D721Med (cell line): ENCODE results near the gene CLEC5A.
"Not testable (repeated sequence)": the region's sequence is repeated elsewhere in the genome, so short reads cannot be mapped to it uniquely, and the experiment has no call there.

ENCODE experiments used
- DNase-seq: peaks from one replicate; pipeline ENCODE4 v3.0.0; 2011; ENCODE audit warnings: low spot score; ENCODE audit not compliant: insufficient read length
- FAIRE-seq: peaks from 2 replicates; lab custom pipeline; 2011; peaks lifted over from hg19 to GRCh38; lab: Jason Lieb, UNC
- TF ChIP-seq, protein P1 (sequence below): IDR thresholded peaks from 2 replicates; pipeline ENCODE4 v1.5.1; 2012; ENCODE audit warnings: mild to moderate bottlenecking, control low read depth; ENCODE audit not compliant: insufficient read depth; ENCODE audit errors: missing control alignments

Gene CLEC5A

DNA sequence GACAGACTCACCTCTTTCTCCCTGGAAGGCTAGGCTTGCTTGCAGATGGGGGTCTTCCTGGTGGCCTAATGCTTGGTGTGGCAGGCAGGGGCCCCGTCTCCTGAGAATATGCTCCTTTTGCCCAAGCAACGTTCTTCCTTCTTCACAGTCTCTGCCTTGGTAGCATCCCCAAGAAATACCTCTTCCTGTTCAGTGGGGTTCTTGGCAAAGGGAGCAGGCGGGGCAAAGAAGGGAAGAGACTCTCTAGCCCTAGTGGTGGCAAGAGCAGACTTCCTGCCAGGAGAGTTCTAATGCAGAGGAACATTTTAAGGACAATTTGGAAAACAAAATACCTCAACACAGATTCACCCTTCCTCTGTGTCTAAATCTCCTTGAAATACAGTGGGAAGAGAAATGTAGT is at the start of gene CLEC5A:
Gene CLEC5A (minus strand): TSS at position 179 of the 400 bp plus-strand sequence. CDS start 682 bp downstream, outside the sequence.
- no peak for DNase-seq
- FAIRE-seq: no peak
- TF ChIP-seq, protein P1, sequence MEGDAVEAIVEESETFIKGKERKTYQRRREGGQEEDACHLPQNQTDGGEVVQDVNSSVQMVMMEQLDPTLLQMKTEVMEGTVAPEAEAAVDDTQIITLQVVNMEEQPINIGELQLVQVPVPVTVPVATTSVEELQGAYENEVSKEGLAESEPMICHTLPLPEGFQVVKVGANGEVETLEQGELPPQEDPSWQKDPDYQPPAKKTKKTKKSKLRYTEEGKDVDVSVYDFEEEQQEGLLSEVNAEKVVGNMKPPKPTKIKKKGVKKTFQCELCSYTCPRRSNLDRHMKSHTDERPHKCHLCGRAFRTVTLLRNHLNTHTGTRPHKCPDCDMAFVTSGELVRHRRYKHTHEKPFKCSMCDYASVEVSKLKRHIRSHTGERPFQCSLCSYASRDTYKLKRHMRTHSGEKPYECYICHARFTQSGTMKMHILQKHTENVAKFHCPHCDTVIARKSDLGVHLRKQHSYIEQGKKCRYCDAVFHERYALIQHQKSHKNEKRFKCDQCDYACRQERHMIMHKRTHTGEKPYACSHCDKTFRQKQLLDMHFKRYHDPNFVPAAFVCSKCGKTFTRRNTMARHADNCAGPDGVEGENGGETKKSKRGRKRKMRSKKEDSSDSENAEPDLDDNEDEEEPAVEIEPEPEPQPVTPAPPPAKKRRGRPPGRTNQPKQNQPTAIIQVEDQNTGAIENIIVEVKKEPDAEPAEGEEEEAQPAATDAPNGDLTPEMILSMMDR: no peak

DNA sequence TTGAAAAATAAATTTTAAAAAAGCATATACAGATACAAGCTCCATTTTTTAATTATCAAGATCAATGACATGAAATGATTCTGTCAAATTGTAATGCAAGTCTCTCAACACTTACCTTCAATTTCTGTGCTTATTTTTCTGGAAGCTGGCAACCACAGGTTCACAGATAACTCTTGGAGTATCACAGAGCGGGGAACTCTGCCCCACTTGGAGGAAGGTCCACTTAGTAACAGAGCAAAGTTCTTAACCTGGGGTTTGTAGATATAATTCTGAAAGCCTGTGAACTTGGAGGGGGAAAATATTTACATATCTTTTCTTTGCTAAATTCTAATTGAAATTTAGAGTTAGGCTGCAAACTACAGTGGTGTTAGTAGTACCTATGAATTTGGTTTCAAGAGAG is 46.6 kb upstream of the CLEC5A start:
- no peak for DNase-seq
- TF ChIP-seq, protein P1: no peak
- no peak for FAIRE-seq

DNA sequence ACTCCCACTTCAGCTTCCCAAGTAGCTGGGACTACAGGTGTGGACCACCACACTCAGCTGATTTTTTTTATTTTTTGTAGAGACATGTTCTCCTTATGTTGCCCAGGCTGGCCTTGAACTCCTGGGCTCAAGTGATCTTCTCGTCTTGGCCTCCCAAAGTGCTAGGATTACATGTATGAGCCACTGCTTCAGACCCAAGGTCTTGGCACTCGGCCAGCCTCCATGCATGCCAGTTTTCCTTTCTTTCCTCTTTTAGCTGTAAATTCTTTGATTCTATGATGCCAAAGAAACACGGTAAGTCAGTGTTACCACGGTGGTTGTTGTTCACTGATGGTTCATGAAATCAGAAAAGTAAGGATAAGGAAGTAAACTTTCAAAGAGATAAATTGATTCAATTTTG is 45.9 kb upstream of the CLEC5A start:
- TF ChIP-seq, protein P1: no peak
- no peak for DNase-seq
- FAIRE-seq: no peak

DNA sequence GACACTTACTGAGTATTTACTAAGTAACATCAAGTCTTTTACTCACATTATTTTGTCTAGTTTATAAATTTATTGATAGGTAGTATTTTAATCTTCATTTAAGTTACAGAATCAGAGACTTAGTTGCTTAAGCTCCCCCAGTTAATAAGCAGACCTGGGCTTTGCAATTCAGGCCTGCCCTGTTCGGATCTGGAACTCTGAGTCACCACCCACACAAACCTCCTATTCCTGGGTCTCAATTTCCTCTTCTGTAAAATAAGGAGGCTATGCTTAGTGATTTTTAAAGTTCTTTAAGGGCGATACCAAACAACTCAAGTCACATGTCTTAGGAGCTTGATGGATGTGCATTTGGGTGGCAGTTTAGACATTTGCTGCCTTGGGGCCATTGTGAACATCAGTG is 45.4 kb upstream of the CLEC5A start:
- TF ChIP-seq, protein P1: no peak
- DNase-seq: no peak
- no peak for FAIRE-seq

DNA sequence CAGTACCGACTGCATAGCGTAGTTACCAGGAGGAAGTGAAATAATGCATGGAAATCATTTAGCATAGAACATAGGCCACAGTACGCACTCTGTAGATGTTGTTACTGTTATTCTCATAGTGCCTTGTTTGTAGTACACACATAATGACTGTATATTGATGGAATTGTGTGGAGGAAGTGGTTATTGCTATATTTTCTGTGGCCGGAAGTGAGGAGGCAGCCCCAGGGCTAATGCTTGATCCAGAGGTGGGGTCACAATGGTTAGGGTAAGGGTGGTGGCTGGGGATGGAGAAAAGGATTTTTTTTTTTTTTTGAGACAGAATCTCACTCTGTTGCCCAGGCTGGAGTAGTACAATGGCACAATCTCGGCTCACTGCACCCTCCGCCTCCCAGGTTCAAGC is 44.4 kb upstream of the CLEC5A start:
- DNase-seq (no peak), FAIRE-seq (no peak)
- TF ChIP-seq, protein P1: no peak

DNA sequence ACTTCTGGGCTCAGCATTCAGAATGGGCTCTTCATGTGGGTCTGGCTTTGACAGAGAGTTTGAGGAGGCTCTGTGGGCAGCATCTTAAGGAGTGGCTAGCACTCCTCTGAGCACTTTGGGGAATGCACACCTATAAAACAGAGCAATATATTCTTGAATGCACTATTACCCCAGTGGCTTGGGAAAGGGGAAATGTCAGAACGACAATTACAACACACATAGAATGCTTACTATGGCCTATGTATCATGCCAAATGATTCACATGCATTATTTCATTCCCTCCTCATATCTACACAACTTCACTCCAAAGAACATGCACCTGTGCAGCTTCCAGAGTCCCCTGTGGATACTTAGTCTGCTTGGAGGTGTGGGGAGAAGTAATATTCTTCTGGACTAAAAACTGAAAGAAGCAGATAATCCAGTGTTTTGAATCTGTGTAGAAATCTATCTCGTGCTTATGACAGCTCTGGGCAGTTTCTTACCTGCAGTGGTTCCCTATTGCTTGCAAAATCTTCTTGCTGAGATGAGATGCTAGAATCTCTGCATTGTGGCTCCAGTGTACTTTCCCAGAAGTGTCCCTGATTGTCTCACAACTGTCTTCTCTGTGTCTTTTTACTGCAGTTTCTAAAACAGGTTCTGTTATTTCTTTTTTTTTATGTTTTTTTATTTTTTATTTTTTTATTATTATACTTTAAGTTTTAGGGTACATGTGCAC is 43.4 kb upstream of the CLEC5A start:
- FAIRE-seq: no peak

DNA sequence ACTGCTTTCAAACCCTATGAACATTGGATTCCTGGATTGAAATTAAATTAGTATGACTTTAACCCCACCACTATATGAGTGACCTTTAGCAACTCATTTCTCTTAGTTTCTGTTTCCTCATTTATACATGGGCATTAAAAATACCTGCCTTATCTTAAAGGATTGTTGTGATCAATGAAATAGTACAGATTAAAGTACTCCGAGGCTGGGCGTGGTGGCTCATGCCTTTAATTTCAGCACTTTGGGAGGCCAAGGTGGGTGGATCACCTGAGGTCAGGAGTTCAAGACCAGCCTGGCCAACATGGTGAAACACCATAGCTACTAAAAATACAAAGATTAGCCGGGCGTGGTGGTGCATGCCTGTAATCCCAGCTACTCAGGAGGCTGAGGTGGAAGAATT is 41.0 kb upstream of the CLEC5A start:
- not testable (repeated sequence) for DNase-seq, FAIRE-seq

More for the DNA sequence above, 43.4 kb upstream of the CLEC5A start:
- DNase-seq: no peak
- TF ChIP-seq, protein P1: no peak
